Hepatocyte (in vitro differentiated cells): Measurements from ENCODE around the gene FANCD2.

Experiments
- EZH2 ChIP-seq: fragments of 200-600 bp; sonication (generic); IDR thresholded peaks from 2 replicates; pipeline ENCODE4 v1.6.1; 2016; ENCODE audit warnings: antibody characterized with exemption, mild to moderate bottlenecking, borderline replicate concordance
- EZH2phosphoT487 ChIP-seq: fragments of 200-600 bp; sonication (generic); IDR thresholded peaks from one replicate; pipeline ENCODE4 v1.6.1; 2018; ENCODE audit warnings: antibody characterized with exemption, mild to moderate bottlenecking, low read depth, moderate library complexity; ENCODE audit not compliant: unreplicated experiment, severe bottlenecking
- TF ChIP-seq, protein P1 (sequence below): fragments of 200-600 bp; sonication (generic); IDR thresholded peaks from 2 replicates; pipeline ENCODE4 v1.5.1; 2016; ENCODE audit warnings: antibody characterized with exemption, mild to moderate bottlenecking; ENCODE audit not compliant: poor library complexity

DNA sequence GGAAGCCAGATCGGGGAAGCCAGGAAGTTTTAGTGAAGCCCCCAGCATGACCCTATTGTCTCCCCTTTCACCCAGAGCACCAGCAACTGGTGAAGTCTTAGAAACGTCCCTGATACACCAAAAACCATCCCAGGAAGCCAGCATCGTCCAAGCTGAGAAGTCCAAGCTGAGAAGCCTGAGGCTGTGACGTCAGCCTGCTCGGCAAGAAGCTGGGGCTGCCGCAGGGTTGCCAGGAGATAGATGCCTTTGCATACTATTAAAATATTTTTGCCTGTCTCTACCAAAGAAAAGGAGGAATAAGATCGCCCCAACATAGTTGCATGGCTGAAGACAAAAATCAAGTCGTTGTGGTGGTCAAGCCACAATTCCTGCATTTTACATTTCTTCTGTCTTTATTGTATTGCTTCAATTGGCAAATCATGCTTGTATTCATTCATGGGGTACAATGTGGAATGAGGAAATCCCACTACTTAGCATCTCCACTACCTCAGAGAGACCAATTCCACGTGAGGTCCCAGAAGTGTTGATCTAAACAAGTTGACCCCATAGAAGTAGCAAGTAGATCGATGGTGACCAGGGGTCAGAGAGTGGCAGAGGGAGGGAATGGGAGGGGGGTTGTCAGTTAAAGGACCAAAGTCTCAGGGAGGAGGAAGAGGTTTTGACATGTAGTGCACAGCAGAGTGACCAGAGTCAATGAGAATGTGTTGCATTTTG, 20.0 kb upstream of the FANCD2 start:
- TF ChIP-seq, protein P1, sequence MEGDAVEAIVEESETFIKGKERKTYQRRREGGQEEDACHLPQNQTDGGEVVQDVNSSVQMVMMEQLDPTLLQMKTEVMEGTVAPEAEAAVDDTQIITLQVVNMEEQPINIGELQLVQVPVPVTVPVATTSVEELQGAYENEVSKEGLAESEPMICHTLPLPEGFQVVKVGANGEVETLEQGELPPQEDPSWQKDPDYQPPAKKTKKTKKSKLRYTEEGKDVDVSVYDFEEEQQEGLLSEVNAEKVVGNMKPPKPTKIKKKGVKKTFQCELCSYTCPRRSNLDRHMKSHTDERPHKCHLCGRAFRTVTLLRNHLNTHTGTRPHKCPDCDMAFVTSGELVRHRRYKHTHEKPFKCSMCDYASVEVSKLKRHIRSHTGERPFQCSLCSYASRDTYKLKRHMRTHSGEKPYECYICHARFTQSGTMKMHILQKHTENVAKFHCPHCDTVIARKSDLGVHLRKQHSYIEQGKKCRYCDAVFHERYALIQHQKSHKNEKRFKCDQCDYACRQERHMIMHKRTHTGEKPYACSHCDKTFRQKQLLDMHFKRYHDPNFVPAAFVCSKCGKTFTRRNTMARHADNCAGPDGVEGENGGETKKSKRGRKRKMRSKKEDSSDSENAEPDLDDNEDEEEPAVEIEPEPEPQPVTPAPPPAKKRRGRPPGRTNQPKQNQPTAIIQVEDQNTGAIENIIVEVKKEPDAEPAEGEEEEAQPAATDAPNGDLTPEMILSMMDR, result no peak
- TF ChIP-seq EZH2 (no peak), EZH2phosphoT487 (no peak)
